ENCODE measurements around the gene NOP9. TPM values are rescaled to one million over a fixed set of nuclear protein-coding genes. Genes with fewer than 3 reads are reported as not detected.

NOP9 gene
- total and polyA plus RNA-seq, 9 of the 15 experiments (the other 6 are each of a cell fraction or from before 2014, with no cell fraction given): 1.0 to 27.9 (median 15.1) TPM

DNA sequence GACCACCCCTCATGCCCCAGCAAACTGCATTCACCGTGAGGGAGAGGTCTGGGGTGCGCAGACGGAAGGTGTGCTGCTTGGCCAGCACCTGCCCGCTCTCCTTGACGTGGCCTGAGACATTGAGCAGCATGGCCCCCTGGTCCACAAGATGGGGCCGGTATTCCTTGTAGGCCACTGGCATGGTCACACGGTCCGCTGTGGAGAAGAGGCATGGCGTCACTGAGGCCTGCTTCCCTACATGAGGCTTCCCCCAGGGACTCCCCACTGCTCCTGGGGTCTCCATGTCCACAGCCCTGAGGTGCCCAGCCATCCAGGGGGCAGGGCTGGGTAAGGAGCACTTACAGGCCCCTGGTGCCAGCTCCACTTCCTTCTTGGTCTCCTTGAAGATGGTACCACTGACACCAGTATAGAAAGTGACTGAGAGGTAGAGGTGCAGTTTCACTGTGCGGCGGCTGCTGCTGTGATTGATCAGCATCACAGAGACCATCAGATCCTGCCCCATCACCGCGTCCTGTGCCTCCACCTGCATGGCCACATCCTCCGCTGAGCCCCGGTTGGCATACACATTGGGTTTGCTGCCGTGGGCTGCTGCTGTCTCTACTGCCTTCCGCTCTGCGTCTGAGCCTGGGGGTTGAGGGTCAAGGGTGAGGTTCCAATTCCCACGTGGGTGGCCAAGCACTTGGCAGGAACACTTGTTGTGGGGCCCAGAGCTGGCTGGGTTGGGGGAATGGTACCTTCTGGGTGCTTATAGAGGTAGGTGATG lies 44.8 kb upstream of the NOP9 start:
- ATAC-seq: no peak
- H2AFZ ChIP-seq (ENCODE audit: low read depth, low read length): no peak overlapping the region
- CTCF ChIA-PET (ENCODE audit: low intra/inter-chr PET ratio): no interaction called here

More for the DNA sequence above, 44.8 kb upstream of the NOP9 start:
- POLR2A ChIA-PET: interaction anchor here (0.7 kb wide), 1 partner anchor 13 kb away, joined by 3 read pairs; no protein-coding TSS in a partner anchor
- H3K4me2 ChIP-seq (ENCODE audit: insufficient read depth, low read length): no peak overlapping the region
- H3K79me2 ChIP-seq (ENCODE audit: control insufficient read depth, insufficient read depth, low read length): no peaks in the 10 kb centered on the region
- TF ChIP-seq ELF2 (CRISPR knock-in tag; IDR thresholded peaks at IDR 0.05) (no peak), ZNF79 (CRISPR knock-in tag; IDR thresholded peaks at IDR 0.05; ENCODE audit: low read depth) (no peak), POLR2H (tag; IDR thresholded peaks at IDR 0.05; ENCODE audit: low read depth) (no peak), CBX5 (IDR thresholded peaks at IDR 0.05; ENCODE audit: borderline replicate concordance, low read depth) (no peak), FOXA3 (CRISPR knock-in tag; conservative IDR thresholded peaks at IDR 0.05 in 1 of 2, IDR thresholded peaks at IDR 0.05 in 1 of 2) (no peak), HNRNPUL1 (IDR thresholded peaks at IDR 0.05; ENCODE audit: low read length) (no peak), TAF7 (tag; IDR thresholded peaks at IDR 0.05) (no peak), RFX5 (IDR thresholded peaks at IDR 0.05; ENCODE audit: low read depth, low read length) (no peak), MEIS2 (IDR thresholded peaks at IDR 0.05; ENCODE audit: partially characterized antibody) (no peak), SOX6 (IDR thresholded peaks at IDR 0.05) (no peak), PHF8 (IDR thresholded peaks at IDR 0.05; ENCODE audit: borderline replicate concordance, low read length) (no peak), ZNF316 (IDR thresholded peaks at IDR 0.05) (no peak)
- TF ChIP-seq, protein P1, sequence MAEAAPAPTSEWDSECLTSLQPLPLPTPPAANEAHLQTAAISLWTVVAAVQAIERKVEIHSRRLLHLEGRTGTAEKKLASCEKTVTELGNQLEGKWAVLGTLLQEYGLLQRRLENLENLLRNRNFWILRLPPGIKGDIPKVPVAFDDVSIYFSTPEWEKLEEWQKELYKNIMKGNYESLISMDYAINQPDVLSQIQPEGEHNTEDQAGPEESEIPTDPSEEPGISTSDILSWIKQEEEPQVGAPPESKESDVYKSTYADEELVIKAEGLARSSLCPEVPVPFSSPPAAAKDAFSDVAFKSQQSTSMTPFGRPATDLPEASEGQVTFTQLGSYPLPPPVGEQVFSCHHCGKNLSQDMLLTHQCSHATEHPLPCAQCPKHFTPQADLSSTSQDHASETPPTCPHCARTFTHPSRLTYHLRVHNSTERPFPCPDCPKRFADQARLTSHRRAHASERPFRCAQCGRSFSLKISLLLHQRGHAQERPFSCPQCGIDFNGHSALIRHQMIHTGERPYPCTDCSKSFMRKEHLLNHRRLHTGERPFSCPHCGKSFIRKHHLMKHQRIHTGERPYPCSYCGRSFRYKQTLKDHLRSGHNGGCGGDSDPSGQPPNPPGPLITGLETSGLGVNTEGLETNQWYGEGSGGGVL (CRISPR knock-in tag; IDR thresholded peaks at IDR 0.05): no peak
- TF ChIP-seq, protein P2, sequence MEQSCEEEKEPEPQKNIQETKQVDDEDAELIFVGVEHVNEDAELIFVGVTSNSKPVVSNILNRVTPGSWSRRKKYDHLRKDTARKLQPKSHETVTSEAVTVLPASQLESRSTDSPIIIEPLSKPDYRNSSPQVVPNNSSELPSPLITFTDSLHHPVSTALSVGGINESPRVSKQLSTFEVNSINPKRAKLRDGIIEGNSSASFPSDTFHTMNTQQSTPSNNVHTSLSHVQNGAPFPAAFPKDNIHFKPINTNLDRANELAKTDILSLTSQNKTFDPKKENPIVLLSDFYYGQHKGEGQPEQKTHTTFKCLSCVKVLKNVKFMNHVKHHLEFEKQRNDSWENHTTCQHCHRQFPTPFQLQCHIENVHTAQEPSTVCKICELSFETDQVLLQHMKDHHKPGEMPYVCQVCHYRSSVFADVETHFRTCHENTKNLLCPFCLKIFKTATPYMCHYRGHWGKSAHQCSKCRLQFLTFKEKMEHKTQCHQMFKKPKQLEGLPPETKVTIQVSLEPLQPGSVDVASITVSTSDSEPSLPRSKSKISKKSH (CRISPR knock-in tag; IDR thresholded peaks at IDR 0.05): no peak
- BruUV-seq (replicated peaks): no TSS peak
- WGBS (ENCODE audit: insufficient coverage, low coverage, missing lambda C conversion rate): 88% methylated on average over 15 of the region's 19 CpGs
- DNase-seq (ENCODE audit: extremely low read depth in 1 of 4, low spot score in 3 of 4) (no peak), FAIRE-seq (no peak)
- H3K27ac ChIP-seq (ENCODE audit: extremely low read depth, low read depth, low read length): no peak overlapping the region
- H4K20me1 ChIP-seq (replicated peaks; ENCODE audit: control insufficient read depth, insufficient read depth, low read length): no peaks in the 10 kb centered on the region
- in situ Hi-C loops (cut with MboI) (no loop called here), intact Hi-C loops (cut with micrococcal nuclease) (no loop called here)
- no peaks in the 10 kb centered on the region for H3K27me3 ChIP-seq (ENCODE audit: control insufficient read depth in 2 of 2, insufficient read depth in 2 of 2, low read length in 2 of 2)
- H3K9ac ChIP-seq (ENCODE audit: insufficient read depth in 1 of 2, low read depth in 2 of 2, low read length in 2 of 2): 0 out of 4 replicates have a peak overlapping the region, but pooled peaks of 1 of the 2 experiments have one; percentile 13
- H3K9me1 ChIP-seq (ENCODE audit: control insufficient read depth, insufficient read depth, low read length): no peaks in the 10 kb centered on the region
- no peaks in the 10 kb centered on the region; the same call in 1 of the 3 replicates for H3K36me3 ChIP-seq (ENCODE audit: control insufficient read depth, insufficient read depth, low read length)
- H3K4me3 ChIP-seq: no peak overlapping the region
- peaks cover 22 to 41% of the 10 kb centered on the region in 2 experiments; a peak in 4 of 5 replicates for H3K4me1 ChIP-seq (replicated peaks in 1 of 2; ENCODE audit: control insufficient read depth in 2 of 2, insufficient read depth in 2 of 2, low read length in 2 of 2)
- no peaks in the 10 kb centered on the region for H3K9me3 ChIP-seq (replicated peaks; ENCODE audit: control insufficient read depth, insufficient read depth, low read depth, low read length)
